Right lobe of liver (tissue), 6 donors: ENCODE measurements around the gene C13orf46. TPM values are rescaled to one million over a fixed set of nuclear protein-coding genes. Genes with fewer than 3 reads are reported as not detected.

Experiments used
- ATAC-seq, 4 donors: fragments of 200-7000 bp; cut with Tn5 transposase; one replicate each; pipeline ENCODE4 v1.9.1; 2020; ENCODE audit warnings: mild to moderate bottlenecking in 4 of 4, moderate library complexity in 4 of 4
- DNase-seq, 3 donors: peaks; one replicate each; pipeline ENCODE4 v3.0.0-alpha.2; 2020
- H3K27ac ChIP-seq, 3 donors: fragments of 200-600 bp; one replicate each; pipeline ENCODE4 v1.8.0; 2022
- H3K27me3 ChIP-seq, 2 donors: fragments of 200-600 bp; one replicate each; pipeline ENCODE4 v1.8.0; 2022
- H3K36me3 ChIP-seq, 4 donors: fragments of 200-600 bp; sonication (generic) in 1 of 4; one replicate each; pipeline versions ENCODE4 v1.5.1 to v1.8.0; 2017 to 2022; ENCODE audit warnings: control low read depth in 1 of 4
- H3K4me1 ChIP-seq, 4 donors: fragments of 200-600 bp; sonication (generic) in 1 of 4; one replicate each; pipeline versions ENCODE4 v1.5.1 to v1.8.0; 2017 to 2022; ENCODE audit warnings: control low read depth in 1 of 4
- H3K4me3 ChIP-seq, 3 donors: fragments of 200-600 bp; one replicate each; pipeline ENCODE4 v1.8.0; 2022
- H3K9me3 ChIP-seq, 4 donors: fragments of 200-600 bp; sonication (generic) in 1 of 4; one replicate each; pipeline versions ENCODE4 v1.5.1 to v1.8.0; 2017 to 2022; ENCODE audit warnings: control low read depth in 1 of 4
- POLR2A ChIP-seq: fragments of 450-650 bp; IDR thresholded peaks from one replicate; pipeline ENCODE4 v1.6.1; 2017; ENCODE audit warnings: antibody characterized with exemption, mild to moderate bottlenecking
- WGBS: methylation state at CpG from one replicate; pipeline ENCODE4 v1.1.6; 2018; ENCODE audit warnings: low coverage, low lambda C conversion rate; ENCODE audit not compliant: insufficient coverage; ENCODE audit errors: missing lambda C conversion rate; 5-methylcytosine and 5-hydroxymethylcytosine counted together
- intact Hi-C, 2 donors: fragments of 100-400 bp; cut with DNase I; formaldehyde crosslinking; loops; one replicate each; pipeline versions ENCODE4 v1.11.2 to v1.14.1; 2022
- total RNA-seq, 6 experiments: library from RNA; depleted of rRNA in 2 of 6; stranded (reverse); fragments of >200 nt in 2 of 6; fragmentation: NEBNext Ultra II Directional in 3 of 6; extraction: Animal tissue kit (Norgen Biotek cat#: 25700) in 3 of 6; gene quantifications; one replicate each; pipeline versions ENCODE4 v1.1.0 to v1.2.4, GENCODE V29; 2016 to 2023
- TF ChIP-seq, protein P1 (sequence below), 4 donors: fragments of 200-600 bp in 3 of 4; fragments of 450-650 bp in 1 of 4; IDR thresholded peaks; one replicate each; pipeline versions ENCODE4 v1.5.1 to v1.8.0; 2016 to 2022; ENCODE audit warnings: antibody characterized with exemption in 4 of 4, mild to moderate bottlenecking in 2 of 4
- donor health status: DM: no; HTN: yes; CAD: no.
- donor health status: DM: no; HTN: no; CAD: no.
- donor health status: DM: no; HTN: no; CAD: no.
- donor health status: DM: no; HTN: yes; CAD: no.
- donor health status: DM: no; HTN: yes; CAD: no.

C13orf46 gene
- total RNA-seq, 6 experiments from 2014 or later: 0.04 to 1.1 (median 0.60) TPM

DNA sequence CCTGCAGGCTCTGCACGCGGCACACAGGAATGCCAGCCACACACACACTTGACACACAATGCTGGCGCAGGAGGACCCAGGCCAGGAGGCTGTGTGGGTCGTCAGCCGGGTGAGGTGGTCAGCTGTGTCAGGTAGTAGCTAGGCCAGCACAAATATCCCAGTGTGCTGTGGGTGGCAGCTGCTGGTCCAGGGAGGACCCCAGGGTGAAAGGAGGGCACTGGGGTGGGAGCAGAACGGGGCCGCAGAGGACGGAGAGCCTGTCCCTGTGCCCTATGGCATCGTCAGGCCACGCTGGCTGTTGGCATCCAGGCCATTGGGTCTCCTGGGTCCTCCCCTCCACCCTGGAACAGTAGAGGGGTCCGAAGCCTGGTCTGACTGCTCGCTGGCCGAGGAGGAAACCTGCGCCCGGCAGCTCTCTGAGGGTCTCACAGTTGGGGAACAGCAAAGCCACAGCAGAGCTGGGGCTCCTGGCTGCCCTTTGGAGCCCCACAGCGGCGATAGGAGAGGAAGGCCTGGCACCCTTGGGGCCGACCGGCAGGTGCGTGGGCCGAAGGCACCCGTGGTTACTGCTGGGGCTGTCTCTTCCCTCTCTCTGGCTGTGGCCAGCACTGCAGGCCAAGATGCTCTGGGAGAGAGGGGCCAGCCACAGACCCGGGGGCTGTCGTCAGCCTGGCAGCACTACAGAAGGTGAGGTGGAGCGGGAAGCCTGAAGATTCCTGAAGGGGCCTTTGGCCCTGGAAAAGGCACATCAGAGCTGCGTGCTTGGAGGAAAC lies 27.3 kb downstream of the C13orf46 start:
- intact Hi-C loops: no loop called here
- Histone ChIP-seq H3K27me3 (no peaks in the 10 kb centered on the region), H3K36me3 (no peaks in the 10 kb centered on the region), H3K27ac (no peak overlapping the region), H3K4me3 (no peak overlapping the region), H3K4me1 (peaks cover 0 to 9% (median 4%) of the 10 kb centered on the region in 4 donors), H3K9me3 (no peaks in the 10 kb centered on the region)
- no peak for ATAC-seq
- peak in 1 of 3 donors; percentile 41 for DNase-seq
- WGBS: no CpG with 5 or more reads among the region's 26 CpGs
- TF ChIP-seq, protein P1, sequence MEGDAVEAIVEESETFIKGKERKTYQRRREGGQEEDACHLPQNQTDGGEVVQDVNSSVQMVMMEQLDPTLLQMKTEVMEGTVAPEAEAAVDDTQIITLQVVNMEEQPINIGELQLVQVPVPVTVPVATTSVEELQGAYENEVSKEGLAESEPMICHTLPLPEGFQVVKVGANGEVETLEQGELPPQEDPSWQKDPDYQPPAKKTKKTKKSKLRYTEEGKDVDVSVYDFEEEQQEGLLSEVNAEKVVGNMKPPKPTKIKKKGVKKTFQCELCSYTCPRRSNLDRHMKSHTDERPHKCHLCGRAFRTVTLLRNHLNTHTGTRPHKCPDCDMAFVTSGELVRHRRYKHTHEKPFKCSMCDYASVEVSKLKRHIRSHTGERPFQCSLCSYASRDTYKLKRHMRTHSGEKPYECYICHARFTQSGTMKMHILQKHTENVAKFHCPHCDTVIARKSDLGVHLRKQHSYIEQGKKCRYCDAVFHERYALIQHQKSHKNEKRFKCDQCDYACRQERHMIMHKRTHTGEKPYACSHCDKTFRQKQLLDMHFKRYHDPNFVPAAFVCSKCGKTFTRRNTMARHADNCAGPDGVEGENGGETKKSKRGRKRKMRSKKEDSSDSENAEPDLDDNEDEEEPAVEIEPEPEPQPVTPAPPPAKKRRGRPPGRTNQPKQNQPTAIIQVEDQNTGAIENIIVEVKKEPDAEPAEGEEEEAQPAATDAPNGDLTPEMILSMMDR (IDR thresholded peaks at IDR 0.05): no peak
- TF ChIP-seq POLR2A: no peak

DNA sequence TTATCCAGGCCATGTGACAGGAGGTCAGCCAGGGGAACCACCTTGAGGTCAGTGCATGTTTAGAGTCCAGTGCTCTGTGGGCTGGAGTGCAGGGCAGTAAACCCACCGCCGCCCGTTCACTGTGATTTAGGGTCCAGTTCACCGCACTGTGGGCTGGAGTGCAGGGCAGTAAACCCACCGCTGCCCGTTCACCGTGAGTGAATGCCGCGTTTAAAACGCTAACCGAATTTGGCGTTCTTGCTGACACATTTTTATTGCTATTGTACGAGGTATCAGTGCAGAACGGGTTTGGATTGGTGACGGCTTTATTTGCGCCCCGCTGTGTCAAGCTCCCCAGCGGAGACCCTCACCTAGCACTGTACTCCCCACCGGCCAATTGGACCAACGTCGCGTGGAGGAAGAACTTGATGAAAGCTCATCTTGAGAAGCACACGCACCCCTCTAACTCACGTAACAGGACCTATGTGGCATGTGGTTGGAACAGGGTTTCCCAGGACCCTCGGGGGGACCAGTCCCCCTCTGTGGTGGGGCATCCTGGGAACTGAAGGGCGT lies 27.9 kb downstream of the C13orf46 start:
- H3K27me3 ChIP-seq: no peaks in the 10 kb centered on the region
- no peaks in the 10 kb centered on the region for H3K9me3 ChIP-seq
- TF ChIP-seq POLR2A: no peak
- TF ChIP-seq, protein P1 (IDR thresholded peaks at IDR 0.05): no peak
- intact Hi-C loops: no loop called here
- ATAC-seq (no peak), DNase-seq (peak in 1 of 3 donors; percentile 36)
- H3K27ac ChIP-seq: no peak overlapping the region
- H3K4me3 ChIP-seq: no peak overlapping the region
- WGBS: 91% methylated on average over 18 of the region's 26 CpGs
- H3K4me1 ChIP-seq: peaks cover 0 to 7% (median 2%) of the 10 kb centered on the region in 4 donors
- no peaks in the 10 kb centered on the region for H3K36me3 ChIP-seq

DNA sequence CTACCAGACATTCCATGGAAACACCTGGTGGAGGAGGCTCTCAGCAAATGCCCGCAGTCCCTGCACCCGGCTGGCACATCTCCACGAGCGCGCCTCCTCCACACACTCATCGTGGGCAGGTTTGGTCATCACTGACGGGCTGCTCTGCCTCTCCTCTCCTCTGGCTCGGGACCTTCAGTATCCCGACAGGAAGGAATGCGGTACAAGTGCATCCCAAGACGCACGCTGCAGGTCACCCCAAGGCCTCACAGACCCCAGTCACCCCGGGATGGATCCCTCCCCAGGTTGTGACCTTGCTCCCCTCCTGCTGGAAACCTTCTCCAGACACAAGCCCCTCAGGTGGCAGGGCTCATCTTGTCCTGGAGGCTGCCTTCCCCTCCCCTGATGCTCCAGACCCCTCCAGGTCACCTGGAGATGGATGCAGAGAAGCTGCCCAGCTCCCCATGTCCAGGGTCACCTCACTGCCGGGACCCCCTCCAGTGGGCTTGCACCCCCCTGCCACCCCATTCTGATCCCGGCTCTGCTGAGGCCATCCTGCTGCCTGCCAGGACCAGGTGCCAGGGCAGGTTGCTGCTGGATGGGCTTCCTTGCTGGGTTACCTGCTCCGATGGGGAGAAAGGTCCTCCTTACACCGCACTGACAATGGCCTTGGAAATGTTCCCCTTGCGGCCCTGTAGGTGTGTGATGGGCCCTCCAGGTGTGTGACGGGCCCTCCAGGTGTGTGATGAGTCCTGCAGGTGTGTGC lies 29.9 kb downstream of the C13orf46 start:
- no peak overlapping the region for H3K27ac ChIP-seq
- no peak for TF ChIP-seq POLR2A
- TF ChIP-seq, protein P1 (IDR thresholded peaks at IDR 0.05): no peak
- H3K9me3 ChIP-seq: no peaks in the 10 kb centered on the region
- intact Hi-C loops: no loop called here
- no peaks in the 10 kb centered on the region for H3K27me3 ChIP-seq
- H3K36me3 ChIP-seq: no peaks in the 10 kb centered on the region
- H3K4me3 ChIP-seq: no peak overlapping the region
- DNase-seq (peak in 1 of 3 donors; percentile 38), ATAC-seq (no peak)
- peaks cover 0 to 5% (median 0%) of the 10 kb centered on the region in 4 donors for H3K4me1 ChIP-seq
- 100% methylated on average over 1 of the region's 19 CpGs for WGBS

DNA sequence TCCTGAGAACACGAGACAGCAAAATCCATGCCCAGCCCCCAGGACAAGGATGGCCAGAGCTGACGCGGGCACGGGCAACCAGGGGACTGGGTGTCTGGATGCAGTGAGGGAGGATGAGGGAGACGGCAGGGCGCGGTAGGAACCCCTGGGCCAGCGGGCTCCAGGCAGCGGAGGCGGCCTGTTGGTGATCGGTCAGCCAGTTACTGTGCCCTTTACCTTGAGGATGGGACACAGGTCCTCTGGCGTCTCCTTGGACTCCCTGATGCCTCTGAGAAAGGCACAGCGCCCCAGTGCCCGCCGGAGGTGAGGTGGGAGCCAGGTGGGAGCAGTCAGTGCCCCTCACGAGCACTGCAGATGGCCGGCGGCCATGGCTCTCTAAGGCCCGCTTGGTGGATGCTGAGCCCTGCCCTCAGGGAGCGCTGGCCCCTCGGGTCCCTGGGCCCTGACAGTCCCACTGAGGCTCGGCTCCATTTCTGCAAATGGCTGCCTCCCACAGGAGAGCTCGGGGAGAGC lies 31.2 kb downstream of the C13orf46 start:
- Histone ChIP-seq H3K4me1 (peaks cover 0 to 5% (median 0%) of the 10 kb centered on the region in 4 donors), H3K36me3 (no peaks in the 10 kb centered on the region), H3K9me3 (no peaks in the 10 kb centered on the region), H3K27ac (no peak overlapping the region), H3K4me3 (no peak overlapping the region), H3K27me3 (no peaks in the 10 kb centered on the region)
- DNase-seq (peak in 1 of 3 donors; percentile 37), ATAC-seq (no peak)
- WGBS: 100% methylated on average over 1 of the region's 23 CpGs
- TF ChIP-seq POLR2A: no peak
- TF ChIP-seq, protein P1 (IDR thresholded peaks at IDR 0.05): no peak
- intact Hi-C loops: no loop called here
